H9 (cell line): ENCODE results near the gene TDRD9. TPM values are rescaled to one million over a fixed set of nuclear protein-coding genes. Genes with fewer than 3 reads are reported as not detected.

Experiments used
- DNase-seq: peaks from one replicate; pipeline ENCODE4 v3.0.0-alpha.2; 2017
- H2AFZ ChIP-seq: one replicate; pipeline ENCODE4 v1.6.1; 2013; ENCODE audit warnings: mild to moderate bottlenecking, low read length, control low read depth, moderate library complexity
- H2AK5ac ChIP-seq: 2 replicates; pipeline ENCODE4 v1.6.1; 2013; ENCODE audit warnings: low read length, control low read depth, mixed read lengths; ENCODE audit not compliant: insufficient read length
- H2BK120ac ChIP-seq: one replicate; pipeline ENCODE4 v1.6.1; 2013; ENCODE audit warnings: low read depth, mild to moderate bottlenecking, low read length, control low read depth, inconsistent platforms; ENCODE audit not compliant: poor library complexity, severe bottlenecking
- H2BK12ac ChIP-seq: 2 replicates; pipeline ENCODE4 v1.6.1; 2013; ENCODE audit warnings: low read length, control low read depth, mixed read lengths, low read depth; ENCODE audit not compliant: insufficient read length
- H2BK15ac ChIP-seq: 2 replicates; pipeline ENCODE4 v1.6.1; 2013; ENCODE audit warnings: low read depth, low read length, control low read depth
- H2BK20ac ChIP-seq: one replicate; pipeline ENCODE4 v1.6.1; 2013; ENCODE audit warnings: low read depth, mild to moderate bottlenecking, low read length, control low read depth, inconsistent platforms; ENCODE audit not compliant: poor library complexity, severe bottlenecking
- H2BK5ac ChIP-seq: 2 replicates; pipeline ENCODE4 v1.6.1; 2013; ENCODE audit warnings: low read length, control low read depth, mixed read lengths; ENCODE audit not compliant: insufficient read length
- H3K14ac ChIP-seq: 2 replicates; pipeline ENCODE4 v1.6.1; 2013; ENCODE audit warnings: low read length, control low read depth; ENCODE audit not compliant: insufficient read depth
- H3K18ac ChIP-seq: 2 replicates; pipeline ENCODE4 v1.6.1; 2013; ENCODE audit warnings: low read depth, mild to moderate bottlenecking, mixed read lengths, low read length, control low read depth; ENCODE audit not compliant: insufficient read length
- H3K23ac ChIP-seq: 2 replicates; pipeline ENCODE4 v1.6.1; 2013; ENCODE audit warnings: low read length, control low read depth, mixed read lengths, low read depth; ENCODE audit not compliant: insufficient read length
- H3K23me2 ChIP-seq: 2 replicates; pipeline ENCODE4 v1.6.1; 2013; ENCODE audit warnings: low read depth, mild to moderate bottlenecking, mixed read lengths, low read length, control low read depth; ENCODE audit not compliant: insufficient read length, poor library complexity, severe bottlenecking
- H3K27ac ChIP-seq: 2 replicates; pipeline ENCODE4 v1.5.1; 2013; ENCODE audit warnings: low read length, control low read depth, mixed read lengths, low read depth; ENCODE audit not compliant: insufficient read length
- H3K27me3 ChIP-seq: 2 replicates; pipeline ENCODE4 v1.6.1; 2013; ENCODE audit warnings: low read length, control low read depth, inconsistent platforms; ENCODE audit not compliant: insufficient read depth
- H3K4ac ChIP-seq: 2 replicates; pipeline ENCODE4 v1.6.1; 2013; ENCODE audit warnings: low read depth, mild to moderate bottlenecking, control low read depth, inconsistent platforms, low read length, moderate library complexity
- H3K4me1 ChIP-seq: 2 replicates; pipeline ENCODE4 v1.6.1; 2013; ENCODE audit warnings: low read length, control low read depth, inconsistent platforms; ENCODE audit not compliant: insufficient read depth
- H3K4me2 ChIP-seq: 2 replicates; pipeline ENCODE4 v1.6.1; 2013; ENCODE audit warnings: low read length, control low read depth, mixed read lengths; ENCODE audit not compliant: insufficient read length, insufficient read depth
- H3K56ac ChIP-seq: 2 replicates; pipeline ENCODE4 v1.6.1; 2013; ENCODE audit warnings: low read depth, mild to moderate bottlenecking, mixed read lengths, low read length, control low read depth; ENCODE audit not compliant: insufficient read length
- H3K79me1 ChIP-seq: 2 replicates; pipeline ENCODE4 v1.6.1; 2013; ENCODE audit warnings: low read depth, mild to moderate bottlenecking, moderate library complexity, low read length, control low read depth, inconsistent platforms; ENCODE audit not compliant: insufficient read depth, poor library complexity, severe bottlenecking
- H3K79me2 ChIP-seq: 2 replicates; pipeline ENCODE4 v1.6.1; 2013; ENCODE audit warnings: low read length, control low read depth, inconsistent platforms; ENCODE audit not compliant: insufficient read depth
- H3K9ac ChIP-seq: 2 replicates; pipeline ENCODE4 v1.6.1; 2013; ENCODE audit warnings: low read length, control low read depth, mixed read lengths; ENCODE audit not compliant: insufficient read length; ENCODE audit errors: extremely low read depth
- H3K9me3 ChIP-seq: one replicate; pipeline ENCODE4 v1.6.1; 2013; ENCODE audit warnings: low read depth, low read length, inconsistent platforms; ENCODE audit not compliant: control insufficient read depth
- H3T11ph ChIP-seq: one replicate; pipeline ENCODE4 v1.6.1; 2013; ENCODE audit warnings: mild to moderate bottlenecking, low read length, control low read depth, inconsistent platforms
- H4K20me1 ChIP-seq: one replicate; pipeline ENCODE4 v1.6.1; 2013; ENCODE audit not compliant: control insufficient read depth, insufficient read length, insufficient read depth
- H4K5ac ChIP-seq: 2 replicates; pipeline ENCODE4 v1.6.1; 2013; ENCODE audit warnings: low read depth, mild to moderate bottlenecking, mixed read lengths, low read length, control low read depth; ENCODE audit not compliant: insufficient read length
- H4K8ac ChIP-seq: replicated peaks from 2 replicates; pipeline ENCODE4 v1.6.1; 2013; ENCODE audit warnings: low read length, control low read depth, mixed read lengths, low read depth; ENCODE audit not compliant: insufficient read length
- H4K91ac ChIP-seq: 2 replicates; pipeline ENCODE4 v1.6.1; 2013; ENCODE audit warnings: low read depth, mild to moderate bottlenecking, moderate library complexity, mixed read lengths, low read length, control low read depth; ENCODE audit not compliant: insufficient read length
- H3K27ac Mint-ChIP-seq, 3 experiments: 2 replicates in 2 of 3; 3 replicates in 1 of 3; pipeline ENCODE4 v1.8.0; 2020 to 2021; ENCODE audit warnings: mixed read lengths in 3 of 3, mild to moderate bottlenecking in 1 of 3, moderate library complexity in 1 of 3
- H3K27me3 Mint-ChIP-seq: 2 replicates; pipeline ENCODE4 v1.8.0; 2021; ENCODE audit warnings: low read depth, mild to moderate bottlenecking, moderate library complexity, mixed read lengths
- H3K36me3 Mint-ChIP-seq, 3 experiments: 2 replicates in 2 of 3; 3 replicates in 1 of 3; pipeline ENCODE4 v1.8.0; 2020 to 2021; ENCODE audit warnings: low read depth in 3 of 3, mixed read lengths in 3 of 3; ENCODE audit not compliant: insufficient read depth in 1 of 3
- H3K4me1 Mint-ChIP-seq, 2 experiments: 2 replicates each; pipeline ENCODE4 v1.8.0; 2020; ENCODE audit warnings: mixed read lengths in 2 of 2
- H3K4me3 Mint-ChIP-seq, 2 experiments: 2 replicates in 1 of 2; 3 replicates in 1 of 2; pipeline ENCODE4 v1.8.0; 2020 to 2021; ENCODE audit warnings: mild to moderate bottlenecking in 2 of 2, mixed read lengths in 2 of 2, moderate library complexity in 1 of 2
- H3K9me3 Mint-ChIP-seq, 2 experiments: 2 replicates in 1 of 2; 3 replicates in 1 of 2; pipeline ENCODE4 v1.8.0; 2020; ENCODE audit warnings: mild to moderate bottlenecking in 2 of 2, mixed read lengths in 2 of 2, moderate library complexity in 1 of 2
- WGBS: extraction: QIAGEN DNeasy Blood & Tissue Kit; methylation state at CpG from one replicate; pipeline ENCODE4 v1.1.7; 2013; ENCODE audit warnings: missing lambda C conversion rate, low lambda C conversion rate, mixed read lengths; ENCODE audit not compliant: insufficient read length; ENCODE audit errors: extremely low coverage; 5-methylcytosine and 5-hydroxymethylcytosine counted together
- total RNA-seq: library from RNA; stranded (reverse); gene quantifications from 2 replicates; pipeline ENCODE4 v1.2.1, GENCODE V29; 2021
- TF ChIP-seq, protein P1 (sequence below): fragments of 200-600 bp; sonication (generic); conservative IDR thresholded peaks from 3 replicates; pipeline ENCODE4 v1.8.0; 2021; ENCODE audit warnings: antibody characterized with exemption, mild to moderate bottlenecking

The TDRD9 gene
- total RNA-seq, 1 experiment from 2014 or later = not detected

DNA sequence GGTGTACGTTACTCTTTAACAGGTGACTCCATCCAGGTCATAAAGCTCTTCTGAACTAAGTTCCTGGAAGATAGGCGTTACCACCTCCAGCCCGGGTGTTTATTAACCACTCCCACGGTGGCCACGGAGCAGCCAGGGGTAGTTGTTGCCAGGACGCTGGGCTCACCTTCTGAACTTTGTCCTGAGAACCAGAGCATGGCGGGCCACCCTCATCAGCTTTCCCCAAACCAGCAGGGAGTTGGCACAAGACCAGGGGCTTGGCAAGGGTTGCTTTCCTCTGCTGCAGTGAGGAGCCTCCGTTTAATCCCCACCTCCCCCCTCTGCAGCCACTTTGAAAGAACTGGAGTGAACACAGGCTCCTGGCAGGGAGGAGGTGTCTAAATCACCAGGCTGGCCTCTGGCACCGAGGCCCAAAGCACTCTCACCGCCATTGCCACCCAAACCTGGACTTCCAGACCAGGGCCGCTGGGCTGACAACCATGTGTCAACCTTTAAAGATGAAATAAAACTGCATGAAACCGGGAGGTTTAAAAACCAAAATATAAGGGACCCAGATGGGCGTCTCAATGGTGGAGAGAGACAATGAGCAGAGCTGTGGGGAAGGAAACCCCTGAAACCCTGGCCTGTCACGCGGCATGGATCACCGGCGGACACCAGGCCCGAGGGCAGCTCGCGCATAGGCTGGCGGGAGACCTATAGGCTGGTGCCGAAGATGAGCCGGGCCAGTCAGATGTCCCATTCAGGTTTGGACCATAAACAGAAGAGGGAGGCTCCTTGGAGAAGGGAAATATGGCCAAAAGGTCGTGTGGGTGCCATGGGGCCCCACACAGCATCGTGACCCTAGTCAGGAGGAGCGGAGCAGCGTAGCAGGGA, 30.9 kb upstream of the TDRD9 start:
- Mint-ChIP-seq H3K4me3 (no peak overlapping the region), H3K27me3 (peaks cover 8% of the 10 kb centered on the region), H3K9me3 (peaks cover 5 to 6% of the 10 kb centered on the region in 2 experiments), H3K36me3 (peaks cover 3 to 5% (median 5%) of the 10 kb centered on the region in 3 experiments; a peak in 3 of 7 replicates), H3K4me1 (peaks cover 0 to 6% of the 10 kb centered on the region in 2 experiments; a peak in 2 of 4 replicates), H3K27ac (no peak overlapping the region)
- Histone ChIP-seq H3K18ac (no peak overlapping the region), H4K5ac (no peak overlapping the region), H3K4ac (no peak overlapping the region), H3K4me1 (no peaks in the 10 kb centered on the region), H4K20me1 (peaks cover 2% of the 10 kb centered on the region), H3K27ac (no peak overlapping the region), H3K79me1 (no peaks in the 10 kb centered on the region), H3K23me2 (no peaks in the 10 kb centered on the region), H3K23ac (no peak overlapping the region), H2BK120ac (no peak overlapping the region), H2AFZ (no peak overlapping the region), H3K14ac (no peak overlapping the region; the same call in 1 of the 2 replicates), H2BK15ac (no peak overlapping the region), H3K79me2 (no peaks in the 10 kb centered on the region), H3K4me2 (no peak overlapping the region), H2AK5ac (no peak overlapping the region), H3T11ph (no peak overlapping the region), H3K9ac (no peak overlapping the region), H4K8ac (no peak overlapping the region), H2BK12ac (no peak overlapping the region), H2BK5ac (no peak overlapping the region), H3K27me3 (no peaks in the 10 kb centered on the region), H3K56ac (no peak overlapping the region), H3K9me3 (no peaks in the 10 kb centered on the region), H2BK20ac (no peak overlapping the region), H4K91ac (no peak overlapping the region)
- no peak for DNase-seq
- no CpG with 5 or more reads among the region's 27 CpGs for WGBS
- TF ChIP-seq, protein P1, sequence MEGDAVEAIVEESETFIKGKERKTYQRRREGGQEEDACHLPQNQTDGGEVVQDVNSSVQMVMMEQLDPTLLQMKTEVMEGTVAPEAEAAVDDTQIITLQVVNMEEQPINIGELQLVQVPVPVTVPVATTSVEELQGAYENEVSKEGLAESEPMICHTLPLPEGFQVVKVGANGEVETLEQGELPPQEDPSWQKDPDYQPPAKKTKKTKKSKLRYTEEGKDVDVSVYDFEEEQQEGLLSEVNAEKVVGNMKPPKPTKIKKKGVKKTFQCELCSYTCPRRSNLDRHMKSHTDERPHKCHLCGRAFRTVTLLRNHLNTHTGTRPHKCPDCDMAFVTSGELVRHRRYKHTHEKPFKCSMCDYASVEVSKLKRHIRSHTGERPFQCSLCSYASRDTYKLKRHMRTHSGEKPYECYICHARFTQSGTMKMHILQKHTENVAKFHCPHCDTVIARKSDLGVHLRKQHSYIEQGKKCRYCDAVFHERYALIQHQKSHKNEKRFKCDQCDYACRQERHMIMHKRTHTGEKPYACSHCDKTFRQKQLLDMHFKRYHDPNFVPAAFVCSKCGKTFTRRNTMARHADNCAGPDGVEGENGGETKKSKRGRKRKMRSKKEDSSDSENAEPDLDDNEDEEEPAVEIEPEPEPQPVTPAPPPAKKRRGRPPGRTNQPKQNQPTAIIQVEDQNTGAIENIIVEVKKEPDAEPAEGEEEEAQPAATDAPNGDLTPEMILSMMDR = no peak
